ENCODE data around the gene SKI.

The SKI gene

GRCh38 chr1:2312160-2312514 lies 84.0 kb downstream of the SKI start:
- H3K79me2 ChIP-seq (ENCODE audit: low read length): no peaks in the 10 kb centered on the region
- TF ChIP-seq EZH2phosphoT487 (IDR thresholded peaks at IDR 0.05; ENCODE audit: low read depth): no peak
- no peak for TF ChIP-seq CTCF (IDR thresholded peaks at IDR 0.05; ENCODE audit: low read depth, low read length)
- H3K36me3 ChIP-seq (replicated peaks; ENCODE audit: low read depth, low read length): peaks cover 4% of the 10 kb centered on the region
- H3K4me2 ChIP-seq (ENCODE audit: low read length): no peak overlapping the region
- no peaks in the 10 kb centered on the region for H4K20me1 ChIP-seq (ENCODE audit: insufficient read depth, low read length)
- H3K9me3 ChIP-seq (ENCODE audit: insufficient read depth, low read length): no peaks in the 10 kb centered on the region
- H3K27ac ChIP-seq (ENCODE audit: low read length): no peak overlapping the region
- no peak overlapping the region for H3K9ac ChIP-seq (ENCODE audit: low read length)
- no peak overlapping the region for H2AFZ ChIP-seq (ENCODE audit: low read depth, low read length)
- no peaks in the 10 kb centered on the region for H3K27me3 ChIP-seq (ENCODE audit: low read depth, low read length)
- H3K4me3 ChIP-seq (ENCODE audit: low read length): no peak overlapping the region
- H3K4me1 ChIP-seq (ENCODE audit: low read length): peaks cover 14% of the 10 kb centered on the region

DNA sequence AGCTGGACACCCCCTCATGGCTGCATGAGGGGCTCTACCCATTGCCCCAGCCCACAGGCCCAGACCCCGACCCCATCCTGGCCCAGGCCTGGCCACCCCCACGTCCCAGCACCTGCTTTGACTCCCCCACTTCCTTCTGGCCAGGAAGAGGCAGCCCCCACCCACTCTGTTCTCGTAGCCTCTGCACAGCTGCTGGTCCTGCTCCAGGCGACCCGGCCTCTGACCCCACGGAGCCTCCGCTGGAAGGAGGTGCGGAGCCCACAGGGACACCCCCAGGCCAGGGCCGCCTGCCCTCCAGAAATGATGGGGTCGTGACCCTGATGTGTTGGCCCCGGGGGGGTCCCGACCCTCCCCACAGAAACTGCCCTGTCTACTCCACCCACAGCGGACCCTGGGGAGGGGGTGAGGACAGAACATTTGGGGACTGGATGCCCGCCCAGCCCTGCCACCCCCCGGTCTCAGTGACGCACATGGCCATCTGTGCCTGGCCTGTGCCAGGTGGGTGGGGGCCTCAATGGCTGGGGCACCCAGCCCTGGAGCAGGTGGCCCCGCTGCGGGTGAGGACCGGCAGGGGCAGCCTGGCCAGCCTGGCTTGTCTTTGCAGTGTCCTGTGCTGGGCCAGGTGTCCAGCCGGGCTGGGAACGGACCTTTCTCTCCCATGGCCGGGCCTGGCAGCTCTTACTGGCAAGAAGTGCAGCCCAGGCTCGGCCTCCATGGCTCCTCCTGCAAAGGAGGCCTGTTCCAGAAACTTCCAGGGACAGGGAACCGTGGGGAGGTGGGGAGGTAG lies 84.6 kb downstream of the SKI start:
- no peak overlapping the region for H3K4me3 ChIP-seq (ENCODE audit: low read length)
- H3K27me3 ChIP-seq (ENCODE audit: low read depth, low read length): no peaks in the 10 kb centered on the region
- H3K4me2 ChIP-seq (ENCODE audit: low read length): no peak overlapping the region
- no peaks in the 10 kb centered on the region for H3K79me2 ChIP-seq (ENCODE audit: low read length)
- H3K27ac ChIP-seq (ENCODE audit: low read length): no peak overlapping the region
- no peaks in the 10 kb centered on the region for H4K20me1 ChIP-seq (ENCODE audit: insufficient read depth, low read length)
- no peak overlapping the region for H2AFZ ChIP-seq (ENCODE audit: low read depth, low read length)
- H3K9me3 ChIP-seq (ENCODE audit: insufficient read depth, low read length): no peaks in the 10 kb centered on the region
- H3K9ac ChIP-seq (ENCODE audit: low read length): no peak overlapping the region
- no peaks in the 10 kb centered on the region for H3K36me3 ChIP-seq (replicated peaks; ENCODE audit: low read depth, low read length)
- TF ChIP-seq EZH2phosphoT487 (IDR thresholded peaks at IDR 0.05; ENCODE audit: low read depth): no peak
- no peak for TF ChIP-seq CTCF (IDR thresholded peaks at IDR 0.05; ENCODE audit: low read depth, low read length)
- H3K4me1 ChIP-seq (ENCODE audit: low read length): peaks cover 14% of the 10 kb centered on the region

- Histone ChIP-seq H2AFZ (ENCODE audit: low read depth, low read length) (no peak overlapping the region), H3K4me1 (ENCODE audit: low read length) (peaks cover 14% of the 10 kb centered on the region), H3K27ac (ENCODE audit: low read length) (no peak overlapping the region), H4K20me1 (ENCODE audit: insufficient read depth, low read length) (no peaks in the 10 kb centered on the region), H3K36me3 (replicated peaks; ENCODE audit: low read depth, low read length) (no peaks in the 10 kb centered on the region), H3K27me3 (ENCODE audit: low read depth, low read length) (no peaks in the 10 kb centered on the region), H3K4me3 (ENCODE audit: low read length) (peak overlapping the region; percentile 78; the same call in 1 of the 2 replicates), H3K79me2 (ENCODE audit: low read length) (no peaks in the 10 kb centered on the region), H3K9me3 (ENCODE audit: insufficient read depth, low read length) (no peaks in the 10 kb centered on the region), H3K9ac (ENCODE audit: low read length) (no peak overlapping the region), H3K4me2 (ENCODE audit: low read length) (peak overlapping the region; percentile 80)
- TF ChIP-seq EZH2phosphoT487 (IDR thresholded peaks at IDR 0.05; ENCODE audit: low read depth): no peak
- no peak for TF ChIP-seq CTCF (IDR thresholded peaks at IDR 0.05; ENCODE audit: low read depth, low read length)
Observed at GRCh38 chr1:2313651-2314261, 85.6 kb downstream of the SKI start.

DNA sequence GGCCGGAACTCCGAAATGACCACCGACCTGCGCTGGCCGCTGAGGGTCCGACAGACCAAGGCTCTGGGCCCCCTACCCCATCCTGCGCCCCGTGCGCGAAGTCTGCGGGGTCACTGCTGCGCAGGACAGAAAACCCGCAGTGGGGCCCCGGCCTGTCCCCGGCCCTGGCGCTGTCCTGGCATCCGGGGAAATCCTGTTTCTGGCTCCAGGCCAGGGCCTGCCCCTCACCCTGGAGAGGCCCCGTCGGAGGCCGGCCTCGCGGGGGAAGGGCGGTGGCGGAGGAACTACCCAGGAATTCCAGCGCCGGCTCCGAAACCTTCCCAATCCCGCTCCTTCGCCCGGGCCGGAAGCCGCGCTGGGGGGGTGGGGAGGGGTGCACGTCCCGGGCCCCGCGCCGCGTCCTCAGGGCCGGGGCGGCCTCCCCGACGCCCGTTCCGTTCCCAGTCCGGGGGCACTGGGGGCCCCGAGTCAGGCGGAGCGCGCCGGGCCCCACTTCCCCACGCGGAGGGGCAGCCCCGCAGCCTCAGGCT lies 86.2 kb downstream of the SKI start:
- H3K4me1 ChIP-seq (ENCODE audit: low read length): peaks cover 14% of the 10 kb centered on the region
- H3K27ac ChIP-seq (ENCODE audit: low read length): no peak overlapping the region
- H2AFZ ChIP-seq (ENCODE audit: low read depth, low read length): no peak overlapping the region
- H3K27me3 ChIP-seq (ENCODE audit: low read depth, low read length): no peaks in the 10 kb centered on the region
- peak overlapping the region; percentile 80 for H3K4me2 ChIP-seq (ENCODE audit: low read length)
- peak overlapping the region; percentile 78 for H3K4me3 ChIP-seq (ENCODE audit: low read length)
- TF ChIP-seq EZH2phosphoT487 (IDR thresholded peaks at IDR 0.05; ENCODE audit: low read depth) (no peak), CTCF (IDR thresholded peaks at IDR 0.05; ENCODE audit: low read depth, low read length) (no peak)
- H3K9me3 ChIP-seq (ENCODE audit: insufficient read depth, low read length): no peaks in the 10 kb centered on the region
- H3K9ac ChIP-seq (ENCODE audit: low read length): peak overlapping the region; percentile 59; the same call in 1 of the 2 replicates
- no peaks in the 10 kb centered on the region for H4K20me1 ChIP-seq (ENCODE audit: insufficient read depth, low read length)
- no peaks in the 10 kb centered on the region for H3K36me3 ChIP-seq (replicated peaks; ENCODE audit: low read depth, low read length)
- no peaks in the 10 kb centered on the region for H3K79me2 ChIP-seq (ENCODE audit: low read length)

All from OCI-LY3 (cell line).